Endometrial microvascular endothelial cells (primary cell): ENCODE data around the gene KRTCAP2. TPM values are rescaled to one million over a fixed set of nuclear protein-coding genes. Genes with fewer than 3 reads are reported as not detected.
"Not testable (repeated sequence)": the region's sequence is repeated elsewhere in the genome, so short reads cannot be mapped to it uniquely, and the experiment has no call there.

Experiments used
- in situ Hi-C: cut with HindIII; loops from 2 replicates; pipeline ENCODE4 v1.10.0; 2017; ENCODE audit warnings: low sequenced_read_pairs, low pct_unique_long_range_greater_than_20kb; ENCODE audit errors: inconsistent ontology term
- total RNA-seq: library from RNA; depleted of rRNA; stranded (reverse); fragments of >200 nt; gene quantifications from one replicate; pipeline ENCODE4 v1.2.3, GENCODE V29; 2015; ENCODE audit errors: inconsistent ontology term

The KRTCAP2 gene
- total RNA-seq, 1 donor from 2014 or later = 191 TPM

GRCh38 chr1:155155996-155156643 lies 17.0 kb downstream of the KRTCAP2 start:
- in situ Hi-C loops = not testable (repeated sequence)

- in situ Hi-C loops = no loop called here
Measured at GRCh38 chr1:155145491-155145890, 27.6 kb downstream of the KRTCAP2 start.

GRCh38 chr1:155141749-155142148 lies 31.4 kb downstream of the KRTCAP2 start:
- in situ Hi-C loops = no loop called here

- in situ Hi-C loops = no loop called here
Measured at GRCh38 chr1:155140630-155140953, 32.5 kb downstream of the KRTCAP2 start.

GRCh38 chr1:155139895-155140629 lies 33.0 kb downstream of the KRTCAP2 start, which contains the start of gene DPM3:
Gene DPM3, minus strand, starts transcription at chr1:155140531. Its CDS starts 291 bp downstream, at chr1:155140240.
- in situ Hi-C loops = no loop called here

GRCh38 chr1:155137154-155137949 lies 35.8 kb downstream of the KRTCAP2 start:
- in situ Hi-C loops = no loop called here

- in situ Hi-C loops = no loop called here
Measured at GRCh38 chr1:155136748-155137147, 36.4 kb downstream of the KRTCAP2 start.

GRCh38 chr1:155135415-155136028 lies 37.6 kb downstream of the KRTCAP2 start, which contains the start of gene SLC50A1:
Gene SLC50A1, plus strand, starts transcription at chr1:155135852. Its CDS starts 60 bp downstream, at chr1:155135912.
- in situ Hi-C loops = no loop called here

GRCh38 chr1:155134880-155135414 lies 38.2 kb downstream of the KRTCAP2 start:
- in situ Hi-C loops = no loop called here

- in situ Hi-C loops = no loop called here
Measured at GRCh38 chr1:155134322-155134721, 38.8 kb downstream of the KRTCAP2 start.

- in situ Hi-C loops = no loop called here
Measured at GRCh38 chr1:155133799-155134281, 39.3 kb downstream of the KRTCAP2 start.

GRCh38 chr1:155131856-155132255 lies 41.2 kb downstream of the KRTCAP2 start:
- in situ Hi-C loops = no loop called here

GRCh38 chr1:155131285-155131684 lies 41.8 kb downstream of the KRTCAP2 start:
- in situ Hi-C loops = no loop called here

GRCh38 chr1:155130272-155131006 lies 42.7 kb downstream of the KRTCAP2 start:
- in situ Hi-C loops = no loop called here

GRCh38 chr1:155128755-155129473 lies 44.2 kb downstream of the KRTCAP2 start:
- in situ Hi-C loops = no loop called here

- in situ Hi-C loops = no loop called here
Measured at GRCh38 chr1:155127967-155128754, 44.9 kb downstream of the KRTCAP2 start.
